SU-DHL-6 (cell line): ENCODE results near the gene TEX35.

Source experiments
- H2AFZ ChIP-seq: fragments of 200-600 bp; sonication (generic); 2 replicates; pipeline ENCODE4 v1.6.1; 2014; ENCODE audit warnings: low read depth, mild to moderate bottlenecking, moderate library complexity, mixed read lengths, antibody characterized with exemption, low read length; ENCODE audit not compliant: severe bottlenecking
- H3F3A ChIP-seq: fragments of 200-600 bp; shearing (Covaris generic); 2 replicates; pipeline ENCODE4 v1.6.0; 2016; ENCODE audit warnings: antibody characterized with exemption, mild to moderate bottlenecking; ENCODE audit not compliant: insufficient read depth
- H3K27ac ChIP-seq: fragments of 200-600 bp; sonication (generic); 2 replicates; pipeline ENCODE4 v1.5.1; 2016; ENCODE audit warnings: low read depth, mild to moderate bottlenecking, low read length, moderate library complexity, mixed read lengths
- H3K27me3 ChIP-seq: fragments of 200-600 bp; sonication (generic), shearing (Covaris generic); 2 replicates; pipeline ENCODE4 v1.6.0; 2014; ENCODE audit warnings: mild to moderate bottlenecking, low read length
- H3K36me3 ChIP-seq: fragments of 200-600 bp; sonication (generic); 2 replicates; pipeline ENCODE4 v1.6.1; 2014; ENCODE audit warnings: mild to moderate bottlenecking, low read length, mixed read lengths
- H3K4me2 ChIP-seq: fragments of 300-600, 200-600 bp; shearing (Covaris generic), sonication (generic); 2 replicates; pipeline ENCODE4 v1.6.0; 2014; ENCODE audit warnings: low read length, low read depth, mild to moderate bottlenecking; ENCODE audit not compliant: poor library complexity, severe bottlenecking
- H3K4me3 ChIP-seq: fragments of 200-600 bp; sonication (generic); 2 replicates; pipeline ENCODE4 v1.5.1; 2014; ENCODE audit warnings: antibody characterized with exemption, low read length, mild to moderate bottlenecking, mixed read lengths; ENCODE audit not compliant: insufficient read depth, poor library complexity, severe bottlenecking
- H3K79me2 ChIP-seq: fragments of 200-600 bp; sonication (generic); 2 replicates; pipeline ENCODE4 v1.6.1; 2014; ENCODE audit warnings: mild to moderate bottlenecking, low read length, moderate library complexity; ENCODE audit not compliant: insufficient read depth
- H3K9ac ChIP-seq: fragments of 200-600 bp; sonication (generic); 2 replicates; pipeline ENCODE4 v1.7.0; 2014; ENCODE audit warnings: mild to moderate bottlenecking, low read length
- H3K9me2 ChIP-seq: fragments of 200-600 bp; sonication (generic); replicated peaks from 2 replicates; pipeline ENCODE4 v1.6.1; 2014; ENCODE audit warnings: low read length; ENCODE audit not compliant: insufficient read depth
- H3K9me3 ChIP-seq: fragments of 200-600 bp; sonication (generic); 2 replicates; pipeline ENCODE4 v1.6.1; 2014; ENCODE audit warnings: low read length, mixed read lengths; ENCODE audit not compliant: insufficient read depth
- H4K20me1 ChIP-seq: fragments of 200-600 bp; sonication (generic); 2 replicates; pipeline ENCODE4 v1.6.1; 2014; ENCODE audit warnings: low read depth, mild to moderate bottlenecking, antibody characterized with exemption, low read length, moderate library complexity, mixed read lengths
- CTCF ChIP-seq: fragments of 200-600 bp; sonication (generic); IDR thresholded peaks from one replicate; pipeline ENCODE4 v1.5.1; 2017; ENCODE audit warnings: antibody characterized with exemption, mild to moderate bottlenecking, low read length, moderate library complexity; ENCODE audit not compliant: insufficient read depth, poor library complexity, severe bottlenecking
- EZH2phosphoT487 ChIP-seq: fragments of 200-600 bp; sonication (generic), shearing (Covaris generic); conservative IDR thresholded peaks from 2 replicates; pipeline ENCODE4 v1.6.1; 2018; ENCODE audit warnings: mild to moderate bottlenecking, antibody characterized with exemption, low read length, moderate library complexity, mixed read lengths

Gene TEX35

GRCh38 chr1:178496410-178497135 lies 16.3 kb upstream of the TEX35 start, which contains the start of gene CLEC20A:
Gene CLEC20A, minus strand, starts transcription at chr1:178496964. Its CDS starts 25 bp downstream, at chr1:178496939.
- Histone ChIP-seq H3K9me3 (no peaks in the 10 kb centered on the region), H3K9me2 (no peaks in the 10 kb centered on the region), H3K4me3 (no peak within 1 kb of the TSS), H3K9ac (no peak within 1 kb of the TSS), H2AFZ (no peak within 1 kb of the TSS), H3K4me2 (no peak within 1 kb of the TSS), H3K27me3 (no peaks in the 10 kb centered on the region), H3K27ac (no peak within 1 kb of the TSS), H4K20me1 (no peaks in the 10 kb centered on the region), H3K36me3 (no peaks in the 10 kb centered on the region), H3K79me2 (no peaks in the 10 kb centered on the region), H3F3A (no peaks in the 10 kb centered on the region)
- no peak for TF ChIP-seq CTCF
- no peak for TF ChIP-seq EZH2phosphoT487

GRCh38 chr1:178497903-178498478 lies 14.9 kb upstream of the TEX35 start:
- Histone ChIP-seq H2AFZ (no peak overlapping the region), H3K4me3 (no peak overlapping the region), H3K9ac (no peak overlapping the region), H3K9me3 (no peaks in the 10 kb centered on the region), H3K4me2 (no peak overlapping the region), H4K20me1 (no peaks in the 10 kb centered on the region), H3K9me2 (no peaks in the 10 kb centered on the region), H3K27ac (no peak overlapping the region), H3K79me2 (no peaks in the 10 kb centered on the region), H3K27me3 (no peaks in the 10 kb centered on the region), H3F3A (no peaks in the 10 kb centered on the region), H3K36me3 (no peaks in the 10 kb centered on the region)
- no peak for TF ChIP-seq CTCF
- TF ChIP-seq EZH2phosphoT487, result no peak

- H2AFZ ChIP-seq, result no peak overlapping the region
- H4K20me1 ChIP-seq, result no peaks in the 10 kb centered on the region
- H3K27ac ChIP-seq, result no peak overlapping the region
- H3K9me3 ChIP-seq, result no peaks in the 10 kb centered on the region
- H3K27me3 ChIP-seq, result no peaks in the 10 kb centered on the region
- H3K36me3 ChIP-seq, result no peaks in the 10 kb centered on the region
- H3K9me2 ChIP-seq, result no peaks in the 10 kb centered on the region
- H3K9ac ChIP-seq, result no peak overlapping the region
- no peak overlapping the region for H3K4me2 ChIP-seq
- no peaks in the 10 kb centered on the region for H3K79me2 ChIP-seq
- TF ChIP-seq EZH2phosphoT487 (no peak), CTCF (no peak)
- H3F3A ChIP-seq, result no peaks in the 10 kb centered on the region
- no peak overlapping the region for H3K4me3 ChIP-seq
Measured at GRCh38 chr1:178498896-178499675, 13.8 kb upstream of the TEX35 start.
